ENCODE data around the gene MUC5AC.
"Not testable (repeated sequence)": the region's sequence is repeated elsewhere in the genome, so short reads cannot be mapped to it uniquely, and the experiment has no call there.

MUC5AC gene

GRCh38 chr11:1207401-1208143 lies 49.8 kb downstream of the MUC5AC start:
- DNase-seq (ENCODE audit: low spot score), result no peak

GRCh38 chr11:1208144-1208393 lies 50.3 kb downstream of the MUC5AC start:
- no peak for DNase-seq (ENCODE audit: low spot score)

GRCh38 chr11:1208394-1209261 lies 50.9 kb downstream of the MUC5AC start:
- DNase-seq (ENCODE audit: low spot score), result no peak

DNA sequence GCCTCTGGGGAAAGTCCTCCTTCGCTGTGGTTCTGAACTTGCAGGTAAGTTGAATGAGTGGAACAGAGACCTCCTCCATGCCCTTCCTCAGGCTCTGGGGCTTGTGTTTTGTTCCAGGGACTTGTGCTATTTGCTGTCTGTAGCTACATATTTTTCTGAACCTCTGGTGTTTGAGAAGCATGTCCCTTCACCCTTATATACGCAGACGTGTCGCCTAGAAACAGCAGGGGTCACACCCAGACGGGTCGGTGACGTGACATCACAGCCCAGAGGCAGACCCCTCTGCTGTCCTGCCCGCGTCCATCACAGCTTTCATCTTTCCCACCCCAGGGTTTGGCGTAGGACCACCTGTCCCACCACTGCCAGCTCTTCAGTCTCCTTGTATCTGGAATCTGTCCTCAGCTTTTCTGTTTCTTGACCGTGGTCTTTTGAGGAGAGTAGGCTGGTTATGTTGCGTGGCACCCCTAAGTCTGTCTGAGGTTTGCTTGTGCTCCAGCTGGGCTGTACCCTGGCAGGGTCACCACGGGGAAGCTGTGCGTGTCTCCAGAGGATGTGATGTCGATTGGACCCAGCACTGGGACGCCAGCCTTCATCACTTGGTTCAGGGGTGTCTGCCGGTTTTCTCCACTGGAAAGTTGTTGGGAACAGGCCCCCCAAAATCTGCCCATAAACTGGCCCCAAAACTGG lies 51.8 kb downstream of the MUC5AC start:
- DNase-seq (ENCODE audit: low spot score), result no peak

DNA sequence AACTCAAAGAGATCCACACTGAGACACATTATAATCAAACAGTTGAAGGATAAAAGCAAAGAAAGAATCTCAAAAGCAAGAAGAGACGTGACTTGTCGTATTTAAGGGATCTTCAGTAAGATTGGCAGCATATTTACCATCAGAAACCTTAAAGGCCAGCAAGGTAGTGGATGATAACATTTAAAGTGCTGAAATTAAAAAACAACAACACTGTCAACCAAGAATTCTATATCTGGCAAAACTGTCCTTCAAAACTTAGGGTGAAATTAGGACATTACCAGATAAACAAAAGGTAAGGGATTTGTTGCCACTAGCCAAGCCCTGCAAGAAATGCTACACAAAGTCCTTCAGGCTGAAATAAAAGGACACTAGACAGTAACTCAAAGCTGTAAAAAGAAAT lies 54.1 kb downstream of the MUC5AC start:
- DNase-seq (ENCODE audit: low spot score), result no peak

GRCh38 chr11:1215826-1216225 lies 58.1 kb downstream of the MUC5AC start:
- DNase-seq (ENCODE audit: low spot score), result not testable (repeated sequence)

- DNase-seq (ENCODE audit: low spot score), result no peak
Measured at GRCh38 chr11:1217151-1217550, 59.4 kb downstream of the MUC5AC start.

DNA sequence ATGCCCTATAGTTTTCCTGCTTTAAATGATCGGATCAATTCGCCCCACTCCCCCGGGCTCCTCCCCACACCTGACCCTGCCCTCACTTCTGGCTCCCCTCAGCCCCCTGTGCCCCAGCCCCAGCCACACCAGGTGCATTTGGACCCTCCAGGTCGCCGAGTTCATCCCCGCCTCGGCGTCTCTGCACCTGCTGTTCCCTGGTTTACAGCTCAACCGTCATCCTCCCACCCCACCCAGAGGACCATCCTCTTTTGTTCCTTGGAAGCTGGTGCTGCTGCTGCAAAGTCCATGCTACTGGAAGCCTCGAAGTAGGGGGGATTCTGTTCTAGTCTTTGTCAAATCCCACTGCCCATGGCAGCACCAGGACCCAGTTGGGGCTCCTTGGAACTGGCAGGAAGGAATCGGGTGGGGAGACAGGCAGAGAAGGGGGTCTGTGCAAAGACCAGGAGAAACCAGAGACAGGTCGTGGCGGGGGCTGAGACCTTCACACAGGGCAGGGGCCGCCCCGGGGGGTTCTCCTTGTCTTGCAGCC lies 60.6 kb downstream of the MUC5AC start:
- no peak for DNase-seq (ENCODE audit: low spot score)

DNA sequence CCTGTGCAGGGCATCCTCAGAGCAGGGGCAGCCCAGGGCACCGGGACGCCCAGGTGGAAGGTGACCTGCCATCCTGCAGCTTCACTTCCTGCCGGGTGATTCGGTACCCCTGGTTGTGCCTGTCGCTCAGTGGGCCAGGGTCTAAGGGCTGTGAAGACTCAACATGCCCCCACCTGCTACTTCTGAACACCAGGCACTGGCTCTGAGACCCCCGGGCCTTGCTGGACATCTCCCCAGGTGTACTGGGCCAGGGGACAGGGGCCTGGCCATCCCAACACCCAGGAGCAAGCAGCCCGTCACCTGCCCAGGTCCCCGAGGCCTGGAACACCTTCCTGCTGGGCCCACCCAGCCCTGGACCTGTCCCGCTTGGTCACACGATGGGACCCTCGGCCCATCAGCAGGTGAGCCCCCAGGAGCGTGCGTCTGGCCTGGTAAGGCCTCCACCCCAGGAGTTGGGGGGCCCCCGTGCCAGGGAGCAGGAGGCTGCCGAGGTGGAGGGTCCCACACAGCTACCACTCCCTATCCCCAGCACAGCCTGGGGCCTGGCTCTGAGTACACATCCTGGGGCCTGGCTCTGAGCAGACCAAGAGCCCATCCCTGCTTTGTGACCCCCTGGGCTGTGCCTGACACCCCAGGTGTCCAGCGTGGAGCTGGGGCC lies 61.2 kb downstream of the MUC5AC start:
- no peak for DNase-seq (ENCODE audit: low spot score)

GRCh38 chr11:1219446-1219833 lies 61.7 kb downstream of the MUC5AC start:
- DNase-seq (ENCODE audit: low spot score), result no peak

GRCh38 chr11:1219834-1220815 lies 62.4 kb downstream of the MUC5AC start:
- DNase-seq (ENCODE audit: low spot score), result no peak

- DNase-seq (ENCODE audit: low spot score), result no peak
Measured at GRCh38 chr11:1220941-1221721, 63.4 kb downstream of the MUC5AC start.

- DNase-seq (ENCODE audit: low spot score), result no peak
Measured at GRCh38 chr11:1221848-1222311, 64.1 kb downstream of the MUC5AC start.

GRCh38 chr11:1222491-1223345 lies 65.0 kb downstream of the MUC5AC start, which contains the start of gene MUC5B:
Gene MUC5B, plus strand, starts transcription at chr11:1223066. Its CDS starts 58 bp downstream, at chr11:1223124.
- DNase-seq (ENCODE audit: low spot score), result no peak

GRCh38 chr11:1223346-1224110 lies 65.8 kb downstream of the MUC5AC start:
- DNase-seq (ENCODE audit: low spot score), result no peak

DNA sequence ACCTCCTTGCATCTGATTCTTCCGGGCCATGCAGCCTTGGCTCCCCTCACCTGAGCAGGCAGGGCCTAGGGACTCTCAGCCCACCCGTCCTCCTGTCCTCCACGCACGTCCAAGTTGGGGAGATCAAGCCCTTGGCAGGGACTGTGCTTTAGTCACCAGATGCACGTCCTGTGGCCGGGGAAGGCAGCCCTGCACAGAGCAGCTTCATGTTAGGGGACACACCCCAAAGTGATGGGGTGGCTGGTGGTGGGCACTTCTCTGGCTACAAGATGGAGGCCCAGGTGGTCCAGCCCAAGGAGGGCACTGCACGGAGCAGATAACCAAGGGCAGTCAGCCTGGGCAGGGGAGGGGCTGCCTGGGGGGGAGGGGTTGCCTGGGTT lies 66.3 kb downstream of the MUC5AC start:
- no peak for DNase-seq (ENCODE audit: low spot score)

DNA sequence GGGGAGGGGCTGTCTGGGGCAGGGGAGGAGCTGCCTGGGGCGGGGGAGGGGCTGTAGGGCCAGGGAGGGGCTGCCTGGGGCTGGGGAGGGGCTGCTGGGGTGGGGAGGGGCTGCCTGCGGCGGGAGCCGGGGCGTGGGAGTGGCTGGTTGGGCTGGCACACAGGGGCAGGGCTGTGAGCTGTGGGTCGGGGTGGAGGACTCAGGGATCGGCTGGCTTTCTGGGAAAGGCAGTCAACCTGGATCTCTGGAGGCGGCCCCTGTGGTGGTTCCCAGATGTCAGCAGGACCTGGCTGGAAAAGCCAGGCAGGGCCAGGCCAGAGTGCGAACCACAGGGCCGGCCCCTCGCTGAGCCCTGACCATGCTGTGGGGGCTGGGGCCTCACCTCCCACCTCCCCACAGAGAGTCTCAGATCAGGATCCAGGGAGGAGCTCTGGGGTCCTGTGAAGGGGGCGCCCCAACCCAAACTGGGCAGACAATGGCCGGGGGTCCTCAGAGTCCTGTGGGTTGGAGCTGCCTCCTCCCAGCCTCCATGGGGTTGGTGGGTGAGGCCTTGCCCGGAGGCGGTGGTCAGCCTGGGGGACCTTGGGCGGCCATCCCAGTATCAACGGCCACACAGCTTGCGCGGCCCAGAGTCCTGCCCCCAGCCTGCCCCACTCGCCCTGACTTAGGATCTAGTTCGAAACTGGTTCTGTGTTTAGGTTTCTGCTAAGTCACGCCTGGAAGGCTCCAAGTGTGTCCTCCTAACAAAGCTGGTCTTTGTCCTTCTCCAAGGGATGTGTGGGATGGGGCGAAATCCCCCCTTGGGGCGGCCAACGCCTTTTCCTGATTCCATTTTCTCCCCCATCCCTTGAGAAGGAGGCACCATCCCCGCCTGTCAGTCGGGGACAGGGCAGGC lies 67.0 kb downstream of the MUC5AC start:
- DNase-seq (ENCODE audit: low spot score), result no peak

All from putamen (tissue), 1 donor.